ENCODE results near the gene SLC16A10. TPM values are rescaled to one million over a fixed set of nuclear protein-coding genes. Genes with fewer than 3 reads are reported as not detected.

The SLC16A10 gene
- total and polyA plus RNA-seq, 2 experiments from 2014 or later, result 12.1 to 30.9 TPM

DNA sequence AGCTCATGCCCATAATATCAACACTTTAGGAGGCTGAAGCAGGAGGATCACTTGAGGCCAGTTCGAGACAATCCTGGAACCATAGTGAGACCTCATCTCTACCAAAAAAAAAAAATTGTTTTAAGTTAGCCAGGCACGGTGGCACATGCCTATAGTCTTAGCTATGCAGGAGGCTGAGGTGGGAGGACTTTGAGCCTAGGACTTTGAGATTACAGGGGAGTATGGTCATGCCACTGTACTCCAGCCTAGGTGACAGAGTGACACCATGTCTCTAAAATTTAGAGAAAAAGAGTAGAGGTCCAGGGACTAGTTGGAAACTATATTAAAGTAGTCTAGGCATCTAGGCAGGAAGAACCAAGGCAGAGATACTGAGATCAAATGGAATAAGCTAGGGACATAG lies 121.6 kb downstream of the SLC16A10 start:
- ATAC-seq (no peak), DNase-seq (ENCODE audit: low spot score) (no peak)
- TF ChIP-seq, protein P1, sequence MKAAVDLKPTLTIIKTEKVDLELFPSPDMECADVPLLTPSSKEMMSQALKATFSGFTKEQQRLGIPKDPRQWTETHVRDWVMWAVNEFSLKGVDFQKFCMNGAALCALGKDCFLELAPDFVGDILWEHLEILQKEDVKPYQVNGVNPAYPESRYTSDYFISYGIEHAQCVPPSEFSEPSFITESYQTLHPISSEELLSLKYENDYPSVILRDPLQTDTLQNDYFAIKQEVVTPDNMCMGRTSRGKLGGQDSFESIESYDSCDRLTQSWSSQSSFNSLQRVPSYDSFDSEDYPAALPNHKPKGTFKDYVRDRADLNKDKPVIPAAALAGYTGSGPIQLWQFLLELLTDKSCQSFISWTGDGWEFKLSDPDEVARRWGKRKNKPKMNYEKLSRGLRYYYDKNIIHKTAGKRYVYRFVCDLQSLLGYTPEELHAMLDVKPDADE (IDR thresholded peaks at IDR 0.05), result no peak
- TF ChIP-seq, protein P2, sequence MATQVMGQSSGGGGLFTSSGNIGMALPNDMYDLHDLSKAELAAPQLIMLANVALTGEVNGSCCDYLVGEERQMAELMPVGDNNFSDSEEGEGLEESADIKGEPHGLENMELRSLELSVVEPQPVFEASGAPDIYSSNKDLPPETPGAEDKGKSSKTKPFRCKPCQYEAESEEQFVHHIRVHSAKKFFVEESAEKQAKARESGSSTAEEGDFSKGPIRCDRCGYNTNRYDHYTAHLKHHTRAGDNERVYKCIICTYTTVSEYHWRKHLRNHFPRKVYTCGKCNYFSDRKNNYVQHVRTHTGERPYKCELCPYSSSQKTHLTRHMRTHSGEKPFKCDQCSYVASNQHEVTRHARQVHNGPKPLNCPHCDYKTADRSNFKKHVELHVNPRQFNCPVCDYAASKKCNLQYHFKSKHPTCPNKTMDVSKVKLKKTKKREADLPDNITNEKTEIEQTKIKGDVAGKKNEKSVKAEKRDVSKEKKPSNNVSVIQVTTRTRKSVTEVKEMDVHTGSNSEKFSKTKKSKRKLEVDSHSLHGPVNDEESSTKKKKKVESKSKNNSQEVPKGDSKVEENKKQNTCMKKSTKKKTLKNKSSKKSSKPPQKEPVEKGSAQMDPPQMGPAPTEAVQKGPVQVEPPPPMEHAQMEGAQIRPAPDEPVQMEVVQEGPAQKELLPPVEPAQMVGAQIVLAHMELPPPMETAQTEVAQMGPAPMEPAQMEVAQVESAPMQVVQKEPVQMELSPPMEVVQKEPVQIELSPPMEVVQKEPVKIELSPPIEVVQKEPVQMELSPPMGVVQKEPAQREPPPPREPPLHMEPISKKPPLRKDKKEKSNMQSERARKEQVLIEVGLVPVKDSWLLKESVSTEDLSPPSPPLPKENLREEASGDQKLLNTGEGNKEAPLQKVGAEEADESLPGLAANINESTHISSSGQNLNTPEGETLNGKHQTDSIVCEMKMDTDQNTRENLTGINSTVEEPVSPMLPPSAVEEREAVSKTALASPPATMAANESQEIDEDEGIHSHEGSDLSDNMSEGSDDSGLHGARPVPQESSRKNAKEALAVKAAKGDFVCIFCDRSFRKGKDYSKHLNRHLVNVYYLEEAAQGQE (IDR thresholded peaks at IDR 0.05; ENCODE audit: unreplicated experiment), result no peak
- no peak for TF ChIP-seq STAT1 (IDR thresholded peaks at IDR 0.05; ENCODE audit: unreplicated experiment)
- no peak for TF ChIP-seq NANOG (IDR thresholded peaks at IDR 0.05; ENCODE audit: borderline replicate concordance)
- TF ChIP-seq CREB1 (CRISPR knock-in tag; IDR thresholded peaks at IDR 0.05; ENCODE audit: low read depth), result no peak
- TF ChIP-seq, protein P3, sequence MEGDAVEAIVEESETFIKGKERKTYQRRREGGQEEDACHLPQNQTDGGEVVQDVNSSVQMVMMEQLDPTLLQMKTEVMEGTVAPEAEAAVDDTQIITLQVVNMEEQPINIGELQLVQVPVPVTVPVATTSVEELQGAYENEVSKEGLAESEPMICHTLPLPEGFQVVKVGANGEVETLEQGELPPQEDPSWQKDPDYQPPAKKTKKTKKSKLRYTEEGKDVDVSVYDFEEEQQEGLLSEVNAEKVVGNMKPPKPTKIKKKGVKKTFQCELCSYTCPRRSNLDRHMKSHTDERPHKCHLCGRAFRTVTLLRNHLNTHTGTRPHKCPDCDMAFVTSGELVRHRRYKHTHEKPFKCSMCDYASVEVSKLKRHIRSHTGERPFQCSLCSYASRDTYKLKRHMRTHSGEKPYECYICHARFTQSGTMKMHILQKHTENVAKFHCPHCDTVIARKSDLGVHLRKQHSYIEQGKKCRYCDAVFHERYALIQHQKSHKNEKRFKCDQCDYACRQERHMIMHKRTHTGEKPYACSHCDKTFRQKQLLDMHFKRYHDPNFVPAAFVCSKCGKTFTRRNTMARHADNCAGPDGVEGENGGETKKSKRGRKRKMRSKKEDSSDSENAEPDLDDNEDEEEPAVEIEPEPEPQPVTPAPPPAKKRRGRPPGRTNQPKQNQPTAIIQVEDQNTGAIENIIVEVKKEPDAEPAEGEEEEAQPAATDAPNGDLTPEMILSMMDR (conservative IDR thresholded peaks at IDR 0.05; ENCODE audit: low read depth in 2 of 2), result no peak
- no peak for TF ChIP-seq ZNF114 (CRISPR knock-in tag; IDR thresholded peaks at IDR 0.05)
- TF ChIP-seq POLR2AphosphoS5 (IDR thresholded peaks at IDR 0.05; ENCODE audit: low read depth), result no peak
- TF ChIP-seq, protein P4, sequence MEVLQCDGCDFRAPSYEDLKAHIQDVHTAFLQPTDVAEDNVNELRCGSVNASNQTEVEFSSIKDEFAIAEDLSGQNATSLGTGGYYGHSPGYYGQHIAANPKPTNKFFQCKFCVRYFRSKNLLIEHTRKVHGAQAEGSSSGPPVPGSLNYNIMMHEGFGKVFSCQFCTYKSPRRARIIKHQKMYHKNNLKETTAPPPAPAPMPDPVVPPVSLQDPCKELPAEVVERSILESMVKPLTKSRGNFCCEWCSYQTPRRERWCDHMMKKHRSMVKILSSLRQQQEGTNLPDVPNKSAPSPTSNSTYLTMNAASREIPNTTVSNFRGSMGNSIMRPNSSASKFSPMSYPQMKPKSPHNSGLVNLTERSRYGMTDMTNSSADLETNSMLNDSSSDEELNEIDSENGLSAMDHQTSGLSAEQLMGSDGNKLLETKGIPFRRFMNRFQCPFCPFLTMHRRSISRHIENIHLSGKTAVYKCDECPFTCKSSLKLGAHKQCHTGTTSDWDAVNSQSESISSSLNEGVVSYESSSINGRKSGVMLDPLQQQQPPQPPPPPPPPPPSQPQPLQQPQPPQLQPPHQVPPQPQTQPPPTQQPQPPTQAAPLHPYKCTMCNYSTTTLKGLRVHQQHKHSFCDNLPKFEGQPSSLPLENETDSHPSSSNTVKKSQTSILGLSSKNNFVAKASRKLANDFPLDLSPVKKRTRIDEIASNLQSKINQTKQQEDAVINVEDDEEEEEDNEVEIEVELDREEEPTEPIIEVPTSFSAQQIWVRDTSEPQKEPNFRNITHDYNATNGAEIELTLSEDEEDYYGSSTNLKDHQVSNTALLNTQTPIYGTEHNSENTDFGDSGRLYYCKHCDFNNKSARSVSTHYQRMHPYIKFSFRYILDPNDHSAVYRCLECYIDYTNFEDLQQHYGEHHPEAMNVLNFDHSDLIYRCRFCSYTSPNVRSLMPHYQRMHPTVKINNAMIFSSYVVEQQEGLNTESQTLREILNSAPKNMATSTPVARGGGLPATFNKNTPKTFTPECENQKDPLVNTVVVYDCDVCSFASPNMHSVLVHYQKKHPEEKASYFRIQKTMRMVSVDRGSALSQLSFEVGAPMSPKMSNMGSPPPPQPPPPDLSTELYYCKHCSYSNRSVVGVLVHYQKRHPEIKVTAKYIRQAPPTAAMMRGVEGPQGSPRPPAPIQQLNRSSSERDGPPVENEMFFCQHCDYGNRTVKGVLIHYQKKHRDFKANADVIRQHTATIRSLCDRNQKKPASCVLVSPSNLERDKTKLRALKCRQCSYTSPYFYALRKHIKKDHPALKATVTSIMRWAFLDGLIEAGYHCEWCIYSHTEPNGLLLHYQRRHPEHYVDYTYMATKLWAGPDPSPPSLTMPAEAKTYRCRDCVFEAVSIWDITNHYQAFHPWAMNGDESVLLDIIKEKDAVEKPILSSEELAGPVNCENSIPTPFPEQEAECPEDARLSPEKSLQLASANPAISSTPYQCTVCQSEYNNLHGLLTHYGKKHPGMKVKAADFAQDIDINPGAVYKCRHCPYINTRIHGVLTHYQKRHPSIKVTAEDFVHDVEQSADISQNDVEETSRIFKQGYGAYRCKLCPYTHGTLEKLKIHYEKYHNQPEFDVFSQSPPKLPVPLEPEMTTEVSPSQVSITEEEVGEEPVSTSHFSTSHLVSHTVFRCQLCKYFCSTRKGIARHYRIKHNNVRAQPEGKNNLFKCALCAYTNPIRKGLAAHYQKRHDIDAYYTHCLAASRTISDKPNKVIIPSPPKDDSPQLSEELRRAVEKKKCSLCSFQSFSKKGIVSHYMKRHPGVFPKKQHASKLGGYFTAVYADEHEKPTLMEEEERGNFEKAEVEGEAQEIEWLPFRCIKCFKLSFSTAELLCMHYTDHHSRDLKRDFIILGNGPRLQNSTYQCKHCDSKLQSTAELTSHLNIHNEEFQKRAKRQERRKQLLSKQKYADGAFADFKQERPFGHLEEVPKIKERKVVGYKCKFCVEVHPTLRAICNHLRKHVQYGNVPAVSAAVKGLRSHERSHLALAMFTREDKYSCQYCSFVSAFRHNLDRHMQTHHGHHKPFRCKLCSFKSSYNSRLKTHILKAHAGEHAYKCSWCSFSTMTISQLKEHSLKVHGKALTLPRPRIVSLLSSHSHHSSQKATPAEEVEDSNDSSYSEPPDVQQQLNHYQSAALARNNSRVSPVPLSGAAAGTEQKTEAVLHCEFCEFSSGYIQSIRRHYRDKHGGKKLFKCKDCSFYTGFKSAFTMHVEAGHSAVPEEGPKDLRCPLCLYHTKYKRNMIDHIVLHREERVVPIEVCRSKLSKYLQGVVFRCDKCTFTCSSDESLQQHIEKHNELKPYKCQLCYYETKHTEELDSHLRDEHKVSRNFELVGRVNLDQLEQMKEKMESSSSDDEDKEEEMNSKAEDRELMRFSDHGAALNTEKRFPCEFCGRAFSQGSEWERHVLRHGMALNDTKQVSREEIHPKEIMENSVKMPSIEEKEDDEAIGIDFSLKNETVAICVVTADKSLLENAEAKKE (CRISPR knock-in tag; IDR thresholded peaks at IDR 0.05), result no peak
- TF ChIP-seq ZNF331 (CRISPR knock-in tag; IDR thresholded peaks at IDR 0.05; ENCODE audit: low read depth), result no peak
- no peak for TF ChIP-seq JUNB (IDR thresholded peaks at IDR 0.05; ENCODE audit: unreplicated experiment)
- no peak for TF ChIP-seq EZH2phosphoT487 (IDR thresholded peaks at IDR 0.05; ENCODE audit: unreplicated experiment)
- TF ChIP-seq EZH2 (IDR thresholded peaks at IDR 0.05; ENCODE audit: low read depth, unreplicated experiment), result no peak
- H3K27me3 Mint-ChIP-seq (ENCODE audit: insufficient read depth, low read depth, poor library complexity), result no peaks in the 10 kb centered on the region
- Histone ChIP-seq H3K27ac (ENCODE audit: low read depth) (no peak overlapping the region), H3K27me3 (ENCODE audit: insufficient read depth) (no peaks in the 10 kb centered on the region), H3K4me2 (no peak overlapping the region), H3K79me2 (replicated peaks; ENCODE audit: insufficient read depth) (no peaks in the 10 kb centered on the region), H3F3A (replicated peaks; ENCODE audit: low read depth) (no peaks in the 10 kb centered on the region), H2AFZ (no peak overlapping the region), H3K4me3 (no peak overlapping the region), H3K36me3 (ENCODE audit: insufficient read depth) (no peaks in the 10 kb centered on the region), H4K20me1 (replicated peaks; ENCODE audit: insufficient read depth) (0 out of 2 replicates have a peak, but pooled peaks cover 3% of the 10 kb centered on the region), H3K4me1 (ENCODE audit: insufficient read depth) (peaks cover 4% of the 10 kb centered on the region; the same call in 1 of the 2 replicates), H3K9me2 (ENCODE audit: insufficient read depth) (no peaks in the 10 kb centered on the region)
- H3K4me3 Mint-ChIP-seq, result no peak overlapping the region
- H3K27ac Mint-ChIP-seq, result no peak overlapping the region
- peaks cover 12% of the 10 kb centered on the region for H3K4me1 Mint-ChIP-seq
- H3K36me3 Mint-ChIP-seq (ENCODE audit: low read depth), result no peaks in the 10 kb centered on the region
- no peaks in the 10 kb centered on the region for H3K9me3 Mint-ChIP-seq

Measured in GM23338 (cell line).